GM21619 (cell line): ENCODE data around the gene NRG2.

Experiments
- ATAC-seq: cut with Tn5 transposase; IDR thresholded peaks from one replicate; pipeline ENCODE4 v1.9.1; 2021; ENCODE audit not compliant: unreplicated experiment

NRG2 gene

GRCh38 chr5:139951983-139952382 lies 91.1 kb downstream of the NRG2 start:
- no peak for ATAC-seq

DNA sequence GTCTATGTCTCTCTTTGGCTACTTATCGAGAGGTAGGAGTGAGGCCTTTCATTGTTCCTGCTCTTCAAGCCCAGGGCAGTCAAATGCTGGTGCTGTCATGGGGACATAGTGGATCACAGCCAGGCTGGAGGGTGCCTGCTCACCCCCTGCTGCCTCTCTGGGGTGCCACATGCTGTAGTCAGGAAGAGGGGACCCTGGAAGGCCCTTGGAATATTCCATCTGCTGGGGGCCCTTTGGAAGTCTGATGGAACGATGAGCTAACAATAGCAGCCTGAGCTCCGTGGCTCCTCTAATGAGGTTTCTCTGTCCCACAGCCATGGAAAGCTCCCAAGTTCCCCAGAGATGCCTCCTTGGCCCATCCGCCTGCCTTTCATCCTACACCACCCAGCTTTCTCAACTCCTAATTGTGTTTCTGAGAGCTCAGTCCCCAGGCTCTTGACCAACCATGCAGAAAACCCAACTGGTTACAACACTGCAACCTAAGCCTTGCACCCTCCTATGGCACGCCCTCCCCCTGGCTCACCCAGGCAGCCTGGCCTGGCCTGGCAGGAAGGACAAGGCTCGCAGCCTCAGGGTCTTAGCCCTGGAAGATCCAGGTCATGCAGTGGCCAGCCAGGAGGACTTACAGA lies 91.7 kb downstream of the NRG2 start:
- no peak for ATAC-seq

DNA sequence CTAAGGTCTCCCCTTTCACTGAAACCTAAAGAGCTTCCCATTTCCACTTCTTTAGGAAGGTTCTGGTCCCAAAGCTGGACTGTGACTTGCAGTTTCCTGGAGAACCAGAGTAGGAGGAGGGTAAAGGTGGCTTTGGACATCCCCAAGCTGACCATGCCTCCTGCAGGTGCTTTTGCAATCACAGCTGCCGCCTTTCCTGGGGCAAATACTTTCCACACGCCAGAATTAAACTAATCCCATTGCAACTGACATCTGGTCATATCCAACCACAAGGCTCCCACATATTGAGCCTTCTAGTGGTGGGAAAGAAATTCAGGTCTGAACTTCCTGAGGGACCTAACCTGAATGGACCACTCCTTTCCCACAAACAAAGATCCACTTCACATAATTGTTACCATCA lies 92.7 kb downstream of the NRG2 start:
- no peak for ATAC-seq

GRCh38 chr5:139949710-139950109 lies 93.4 kb downstream of the NRG2 start:
- no peak for ATAC-seq

GRCh38 chr5:139947727-139948126 lies 95.4 kb downstream of the NRG2 start:
- ATAC-seq = no peak

GRCh38 chr5:139946440-139946839 lies 96.7 kb downstream of the NRG2 start:
- no peak for ATAC-seq

GRCh38 chr5:139946006-139946405 lies 97.1 kb downstream of the NRG2 start:
- no peak for ATAC-seq

DNA sequence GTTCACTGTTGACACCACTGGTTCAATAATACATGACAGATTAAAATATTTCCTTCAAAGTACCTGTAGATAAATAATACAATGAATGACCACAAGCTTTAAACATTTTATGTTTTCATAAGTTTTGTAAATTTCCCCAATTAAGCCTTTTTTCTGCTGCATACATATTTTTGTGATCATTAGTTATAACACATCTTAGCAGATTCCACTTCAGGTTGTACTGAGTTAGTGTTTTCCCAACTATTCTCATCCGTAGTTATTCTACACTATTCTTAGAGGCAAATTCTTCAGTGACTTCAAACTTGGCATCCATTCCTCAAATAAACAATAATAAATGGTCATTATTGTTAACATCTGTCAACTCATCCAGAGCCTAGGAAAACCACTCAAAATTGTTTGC lies 100.9 kb downstream of the NRG2 start:
- no peak for ATAC-seq

DNA sequence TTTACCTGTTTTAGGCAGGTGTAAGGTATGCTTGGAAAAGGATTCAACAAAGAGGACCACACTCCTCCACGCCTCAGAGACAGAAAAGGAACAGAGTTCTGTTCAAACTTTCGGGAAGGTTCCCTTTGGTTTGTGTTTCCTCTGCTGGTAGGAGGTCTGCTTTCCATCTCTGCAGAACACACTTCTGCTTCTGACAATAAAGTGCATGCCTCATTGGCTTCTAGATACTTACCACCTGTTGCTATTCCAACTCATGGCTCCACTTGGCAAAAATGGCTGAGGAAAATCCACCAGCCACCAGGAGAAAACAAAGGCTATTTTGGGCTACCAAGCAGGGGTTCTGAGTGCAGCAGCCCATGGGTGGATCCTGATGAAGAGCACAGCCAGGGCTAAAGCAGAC lies 112.7 kb downstream of the NRG2 start:
- no peak for ATAC-seq

DNA sequence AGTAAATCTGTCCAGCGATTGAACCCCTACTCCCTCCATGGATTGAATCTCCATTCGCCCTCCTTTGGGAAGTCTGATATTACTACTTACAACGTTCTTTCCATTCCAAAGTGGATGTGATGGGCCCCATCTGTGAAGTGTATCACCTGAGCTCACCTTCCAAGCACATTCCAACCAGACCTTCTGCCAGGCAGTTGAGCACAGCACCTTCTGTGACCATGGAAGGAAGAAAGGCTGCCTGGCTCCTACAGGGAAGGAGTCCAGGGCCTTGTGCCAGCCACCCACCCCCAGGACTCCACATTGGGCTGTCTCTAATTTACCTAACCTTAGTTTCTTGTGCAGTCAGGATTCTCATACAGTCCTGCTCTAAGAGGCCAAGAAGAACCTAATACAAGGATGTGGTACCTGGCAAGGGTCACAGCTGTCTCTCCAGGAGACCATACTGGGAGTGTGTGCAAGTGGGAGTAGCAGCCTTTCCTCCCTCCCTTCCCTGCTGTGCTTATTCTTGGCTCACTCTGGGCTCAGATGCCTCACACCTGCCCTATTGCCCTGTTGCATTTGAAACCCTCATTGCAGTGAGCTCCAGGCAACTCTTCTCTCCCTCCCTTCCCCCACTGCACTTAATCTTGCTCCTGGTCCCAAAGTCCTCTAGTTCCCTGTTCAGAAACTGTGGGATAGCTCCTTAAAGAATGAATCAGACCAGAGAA lies 116.1 kb downstream of the NRG2 start:
- ATAC-seq = no peak

- no peak for ATAC-seq
Measured at GRCh38 chr5:139925650-139926640, 117.2 kb downstream of the NRG2 start.

DNA sequence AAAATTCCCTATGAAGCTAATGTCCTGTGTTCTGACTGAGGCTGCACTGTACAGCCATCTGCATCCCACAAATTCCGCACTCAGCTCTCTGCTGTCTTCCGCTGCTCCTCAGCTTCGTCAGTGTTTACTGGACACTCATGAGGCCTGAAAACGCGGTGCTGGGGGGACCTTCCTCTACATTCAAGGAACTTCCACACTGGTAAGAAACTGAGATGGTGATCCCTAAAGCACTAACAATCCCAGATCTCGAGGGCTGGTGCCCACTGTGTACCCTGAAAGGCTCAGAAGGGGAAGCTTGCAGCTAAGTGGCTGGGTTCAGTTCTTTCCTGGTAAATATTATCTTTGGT lies 117.9 kb downstream of the NRG2 start:
- no peak for ATAC-seq

DNA sequence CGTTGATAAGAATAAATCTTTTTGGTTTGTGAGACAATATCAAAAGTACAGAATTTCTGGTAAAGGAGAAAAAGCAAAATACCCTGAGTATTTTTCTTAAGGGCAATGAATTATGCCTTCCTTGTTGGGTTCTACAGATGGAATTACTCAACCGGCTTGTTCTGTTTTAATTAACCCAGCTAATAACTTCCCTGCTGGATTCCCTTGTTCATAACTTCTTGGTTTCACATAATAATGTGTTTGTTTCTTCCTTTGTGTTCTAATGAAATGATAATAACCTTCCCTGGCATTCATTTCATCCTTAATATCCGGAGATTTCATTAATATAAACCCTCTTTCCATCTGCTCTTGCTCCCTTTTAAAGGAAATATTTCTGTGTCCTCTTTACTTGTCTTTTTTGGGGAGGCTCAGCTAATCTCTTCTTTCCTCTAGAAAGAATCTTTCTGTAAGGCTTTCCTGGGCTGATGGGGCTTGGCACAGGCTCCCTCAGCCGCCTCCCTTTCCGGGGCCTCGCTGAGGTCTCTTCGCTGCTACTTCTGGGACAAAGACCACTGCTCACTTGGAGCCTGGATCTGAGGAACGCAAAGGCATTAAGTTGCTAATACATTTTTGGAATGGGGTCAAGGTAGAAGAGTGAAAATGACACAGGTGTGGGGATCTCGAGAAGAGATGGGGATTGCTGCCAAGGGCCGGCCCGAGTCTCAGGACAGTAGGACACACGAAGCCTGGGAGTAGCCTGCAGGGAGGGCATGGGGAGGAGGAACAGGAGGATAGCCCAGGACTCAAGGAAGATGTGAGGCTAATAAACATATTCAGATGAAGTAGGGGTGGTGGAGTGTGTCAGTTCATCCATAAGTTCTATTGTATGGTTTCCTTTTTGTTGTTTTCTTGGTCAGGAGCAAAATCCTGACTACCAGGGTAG lies 118.5 kb downstream of the NRG2 start:
- no peak for ATAC-seq

GRCh38 chr5:139919308-139919707 lies 123.8 kb downstream of the NRG2 start:
- no peak for ATAC-seq

GRCh38 chr5:139915834-139916233 lies 127.3 kb downstream of the NRG2 start:
- ATAC-seq = no peak

GRCh38 chr5:139915266-139915665 lies 127.8 kb downstream of the NRG2 start:
- no peak for ATAC-seq

DNA sequence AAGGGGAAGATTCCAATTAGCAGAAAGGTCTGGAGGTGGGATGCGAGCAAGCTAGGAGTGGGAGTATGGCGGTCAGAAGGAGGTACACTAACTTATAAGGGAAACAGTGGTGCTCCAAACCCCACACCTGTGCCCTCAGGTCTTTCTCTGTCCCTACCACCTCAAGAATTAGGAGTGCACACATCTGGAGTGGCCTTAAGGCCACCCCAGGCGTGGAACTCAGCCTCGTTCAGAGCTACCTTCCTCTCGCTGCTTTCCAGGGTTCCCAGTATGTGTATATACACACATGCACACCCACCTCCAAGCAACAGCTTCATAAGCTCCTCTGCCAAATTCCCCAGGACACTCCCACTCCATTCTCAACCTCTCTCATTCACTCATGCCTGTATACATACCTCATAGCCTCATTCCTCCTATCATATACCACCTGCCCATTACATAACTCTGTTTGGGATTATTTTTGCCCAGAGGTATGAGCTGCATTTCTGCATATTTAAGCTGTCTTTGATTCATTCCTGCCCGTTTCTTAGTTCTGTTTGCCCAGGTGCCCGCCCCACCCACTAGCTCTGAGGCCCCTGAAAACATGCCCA lies 128.8 kb downstream of the NRG2 start:
- no peak for ATAC-seq

- no peak for ATAC-seq
Measured at GRCh38 chr5:139912804-139913203, 130.3 kb downstream of the NRG2 start.

DNA sequence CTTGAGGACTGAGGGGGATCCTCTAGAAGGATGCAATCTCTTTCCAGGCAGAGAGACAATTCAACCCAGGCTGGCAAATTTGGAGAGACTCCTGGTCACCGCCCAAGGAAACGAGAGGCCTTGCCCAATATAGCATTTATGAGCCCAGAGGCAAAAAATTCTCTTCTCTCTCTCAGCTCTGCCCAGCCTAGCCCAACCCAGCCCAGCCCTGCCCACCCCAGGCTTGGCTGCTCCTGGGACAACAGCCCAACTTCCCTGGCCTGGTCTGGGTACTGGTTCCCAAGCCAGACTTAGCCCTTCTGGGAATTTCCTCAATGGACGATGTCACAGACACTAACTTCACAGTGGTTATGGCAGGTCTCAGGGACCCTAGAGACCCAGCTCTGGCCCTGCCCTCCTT lies 130.9 kb downstream of the NRG2 start:
- ATAC-seq = no peak

GRCh38 chr5:139911425-139912120 lies 131.5 kb downstream of the NRG2 start:
- no peak for ATAC-seq
